Large intestine (tissue), 12 donors: ENCODE data around the gene C3orf52. TPM values are rescaled to one million over a fixed set of nuclear protein-coding genes. Genes with fewer than 3 reads are reported as not detected.
"Not testable (repeated sequence)": the region's sequence is repeated elsewhere in the genome, so short reads cannot be mapped to it uniquely, and the experiment has no call there.

Source experiments
- DNase-seq, 2 donors: peaks; one replicate each; pipeline versions ENCODE4 v3.0.0 to v3.0.0-alpha.2; 2013
- H3K27ac ChIP-seq: one replicate; pipeline ENCODE4 v1.5.1; 2013; ENCODE audit warnings: low read length
- H3K27me3 ChIP-seq: 2 replicates; pipeline ENCODE4 v1.6.1; 2013; ENCODE audit warnings: low read length; ENCODE audit not compliant: control insufficient read depth, insufficient read depth
- H3K36me3 ChIP-seq: 2 replicates; pipeline ENCODE4 v1.6.1; 2013; ENCODE audit warnings: low read length; ENCODE audit not compliant: control insufficient read depth, insufficient read depth
- H3K4me1 ChIP-seq: one replicate; pipeline ENCODE4 v1.6.1; 2013; ENCODE audit warnings: low read length; ENCODE audit not compliant: control insufficient read depth, insufficient read depth
- H3K4me3 ChIP-seq: one replicate; pipeline ENCODE4 v1.5.1; 2013; ENCODE audit warnings: low read length
- H3K9me3 ChIP-seq: one replicate; pipeline ENCODE4 v1.6.1; 2013; ENCODE audit warnings: mild to moderate bottlenecking, low read depth, low read length, moderate library complexity; ENCODE audit not compliant: control insufficient read depth
- WGBS: methylation state at CpG from one replicate; pipeline ENCODE4 v1.1.5; 2013; ENCODE audit warnings: low lambda C conversion rate; ENCODE audit not compliant: insufficient coverage; 5-methylcytosine and 5-hydroxymethylcytosine counted together
- long read RNA-seq, 11 donors: transcript quantifications; one replicate each; lab custom pipeline, GENCODE V29; 2026
- polyA plus RNA-seq: library from polyadenylated mRNA; unstranded; fragments of 120-200 nt; gene quantifications from one replicate; pipeline ENCODE4 v1.2.1, GENCODE V29; 2013

C3orf52 gene, protein sequence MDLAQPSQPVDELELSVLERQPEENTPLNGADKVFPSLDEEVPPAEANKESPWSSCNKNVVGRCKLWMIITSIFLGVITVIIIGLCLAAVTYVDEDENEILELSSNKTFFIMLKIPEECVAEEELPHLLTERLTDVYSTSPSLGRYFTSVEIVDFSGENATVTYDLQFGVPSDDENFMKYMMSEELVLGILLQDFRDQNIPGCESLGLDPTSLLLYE
- 14.1 TPM for polyA plus RNA-seq
- long read RNA-seq, donor 1, partial matches to known transcripts, result 0 of 2 reads
- long read RNA-seq, donor 1, other reads (novel, unspliced or antisense), result 0 of 2 reads
- long read RNA-seq, donor 2, partial matches to known transcripts, result 6 of 8 reads
- long read RNA-seq, donor 2, other reads (novel, unspliced or antisense), result 0 of 8 reads
- long read RNA-seq, donor 3, result 0 reads
- long read RNA-seq, donor 4, partial matches to known transcripts, result 0 of 1 reads
- long read RNA-seq, donor 4, other reads (novel, unspliced or antisense), result 0 of 1 reads
- long read RNA-seq, donor 5, partial matches to known transcripts, result 0 of 5 reads
- long read RNA-seq, donor 5, other reads (novel, unspliced or antisense), result 0 of 5 reads
- long read RNA-seq, donor 6, result 0 reads
- long read RNA-seq, donor 7, partial matches to known transcripts, result 10 of 11 reads
- long read RNA-seq, donor 7, other reads (novel, unspliced or antisense), result 0 of 11 reads
- long read RNA-seq, donor 8, partial matches to known transcripts, result 0 of 2 reads
- long read RNA-seq, donor 8, other reads (novel, unspliced or antisense), result 0 of 2 reads
- long read RNA-seq, donor 9, result 0 reads
- long read RNA-seq, donor 10, partial matches to known transcripts, result 5 of 7 reads
- long read RNA-seq, donor 10, other reads (novel, unspliced or antisense), result 0 of 7 reads
- long read RNA-seq, donor 11, partial matches to known transcripts, result 0 of 2 reads
- long read RNA-seq, donor 11, other reads (novel, unspliced or antisense), result 0 of 2 reads

DNA sequence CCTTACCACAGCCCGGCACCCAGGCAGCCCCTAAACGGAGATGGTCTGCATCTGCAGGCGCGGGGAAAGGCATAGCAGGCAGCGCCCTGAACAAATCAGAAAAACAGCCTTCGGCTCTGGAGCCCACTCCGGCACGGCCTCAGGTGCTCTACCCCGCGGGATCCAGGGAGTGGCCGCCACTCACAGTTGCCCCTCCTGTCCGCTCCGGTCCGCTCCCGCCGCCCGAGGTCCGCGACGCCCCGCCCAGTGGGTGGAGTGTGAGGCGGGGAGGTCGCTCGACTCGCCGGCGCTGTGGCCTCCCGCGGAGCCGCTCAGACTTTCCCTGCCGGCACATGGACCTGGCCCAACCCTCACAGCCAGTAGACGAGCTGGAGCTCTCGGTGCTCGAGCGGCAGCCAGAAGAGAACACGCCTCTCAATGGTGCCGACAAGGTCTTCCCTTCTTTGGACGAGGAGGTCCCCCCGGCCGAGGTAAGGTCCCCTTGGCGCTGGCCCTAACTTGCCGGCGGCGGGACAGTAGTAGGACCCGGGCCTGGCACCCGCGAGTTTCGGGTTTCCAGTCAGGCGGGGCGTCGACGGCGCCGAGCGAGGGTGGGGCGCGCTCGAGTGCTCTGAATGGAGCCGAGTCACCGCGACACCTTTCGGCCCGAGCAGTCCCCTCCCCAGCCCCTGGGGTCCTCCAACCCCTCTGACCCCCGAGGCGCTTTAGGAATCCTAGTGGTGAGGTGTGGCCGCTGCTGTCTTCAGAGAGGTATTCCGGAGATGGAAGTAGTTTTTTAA is at the start of gene C3orf52:
Gene C3orf52, plus strand, starts transcription at position 314 of the 779 bp plus-strand sequence. Its CDS starts 19 bp downstream, at position 333.
- DNase-seq, result peak; percentile 85 to 95
- Histone ChIP-seq H3K4me3 (peak within 1 kb of the TSS; percentile 52), H3K27me3 (peaks cover 2% of the 10 kb centered on the region), H3K27ac (peak within 1 kb of the TSS; percentile 93), H3K36me3 (no peaks in the 10 kb centered on the region), H3K9me3 (no peaks in the 10 kb centered on the region), H3K4me1 (peaks cover 33% of the 10 kb centered on the region)
- no CpG with 5 or more reads among the region's 67 CpGs for WGBS

DNA sequence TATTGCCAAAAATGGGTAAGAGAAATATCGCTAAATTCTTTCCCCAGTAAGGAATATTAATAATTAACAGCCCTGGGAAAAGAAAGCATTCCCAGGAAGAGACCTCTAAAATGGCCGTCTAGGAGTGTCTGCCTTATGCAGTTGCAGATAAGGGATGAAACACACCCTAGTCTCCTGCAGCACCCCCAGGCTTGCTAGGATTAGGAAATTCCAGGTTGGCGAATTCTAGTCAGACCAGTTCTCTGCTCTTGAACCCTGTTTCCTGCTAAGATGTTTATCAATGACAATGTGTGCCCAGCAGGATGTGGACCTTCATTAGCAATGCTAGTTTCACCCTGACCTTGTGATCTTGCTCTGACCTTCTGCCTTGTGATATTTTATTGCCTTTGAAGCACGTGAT is 49.0 kb upstream of the C3orf52 start:
- H3K9me3 ChIP-seq, DNase-seq, H3K27me3 ChIP-seq, H3K4me3 ChIP-seq, H3K36me3 ChIP-seq, H3K4me1 ChIP-seq, H3K27ac ChIP-seq: not testable (repeated sequence)
- no CpG with 5 or more reads among the region's 4 CpGs for WGBS

DNA sequence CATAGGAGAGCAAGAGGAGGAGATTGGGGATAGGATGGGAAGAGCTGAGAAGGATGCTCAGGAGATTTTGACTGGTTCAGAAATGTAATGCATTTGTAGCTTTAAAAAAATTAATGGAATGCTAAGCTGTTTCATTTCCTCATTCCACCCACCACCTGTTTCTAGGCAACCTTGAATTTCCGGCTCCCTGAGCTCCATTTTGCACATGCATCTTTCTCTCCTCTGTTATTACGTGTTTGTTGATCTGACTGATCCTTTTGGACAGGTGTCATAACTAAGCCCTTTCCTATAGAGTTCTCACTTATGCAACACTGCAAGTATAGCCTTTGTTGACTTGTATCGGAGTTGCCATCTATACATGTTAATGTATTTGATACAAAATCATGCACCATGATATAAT is 47.3 kb upstream of the C3orf52 start:
- H3K27ac ChIP-seq, result no peak overlapping the region
- WGBS, result 84% methylated on average over 2 of the region's 3 CpGs
- no peak for DNase-seq

DNA sequence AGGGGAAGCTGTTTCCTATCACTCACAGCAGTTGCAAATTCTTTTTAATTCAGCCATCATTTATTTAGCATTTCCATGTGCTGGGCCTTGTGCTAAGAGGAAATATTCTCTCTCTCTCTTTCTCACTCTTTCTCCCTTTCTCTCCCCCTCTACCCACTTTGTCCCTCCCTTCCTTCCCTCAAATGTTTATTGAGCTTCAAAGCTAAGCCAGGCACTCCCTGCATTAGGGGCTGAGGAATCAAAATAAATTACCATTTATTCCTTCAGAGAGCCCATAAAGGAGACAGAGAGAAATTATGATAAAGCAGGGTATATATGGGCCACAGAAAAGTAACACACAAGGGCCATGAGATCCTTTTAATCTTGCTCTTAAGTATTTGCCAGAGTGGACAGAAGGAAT is 44.9 kb upstream of the C3orf52 start:
- Histone ChIP-seq H3K27me3 (no peaks in the 10 kb centered on the region), H3K9me3 (no peaks in the 10 kb centered on the region), H3K4me1 (peaks cover 2% of the 10 kb centered on the region), H3K36me3 (no peaks in the 10 kb centered on the region), H3K4me3 (no peak overlapping the region), H3K27ac (no peak overlapping the region)
- no peak for DNase-seq

More for the DNA sequence above, 47.3 kb upstream of the C3orf52 start:
- no peak overlapping the region for H3K4me3 ChIP-seq
- no peaks in the 10 kb centered on the region for H3K9me3 ChIP-seq
- H3K36me3 ChIP-seq, result no peaks in the 10 kb centered on the region
- no peaks in the 10 kb centered on the region for H3K27me3 ChIP-seq
- peaks cover 2% of the 10 kb centered on the region for H3K4me1 ChIP-seq

DNA sequence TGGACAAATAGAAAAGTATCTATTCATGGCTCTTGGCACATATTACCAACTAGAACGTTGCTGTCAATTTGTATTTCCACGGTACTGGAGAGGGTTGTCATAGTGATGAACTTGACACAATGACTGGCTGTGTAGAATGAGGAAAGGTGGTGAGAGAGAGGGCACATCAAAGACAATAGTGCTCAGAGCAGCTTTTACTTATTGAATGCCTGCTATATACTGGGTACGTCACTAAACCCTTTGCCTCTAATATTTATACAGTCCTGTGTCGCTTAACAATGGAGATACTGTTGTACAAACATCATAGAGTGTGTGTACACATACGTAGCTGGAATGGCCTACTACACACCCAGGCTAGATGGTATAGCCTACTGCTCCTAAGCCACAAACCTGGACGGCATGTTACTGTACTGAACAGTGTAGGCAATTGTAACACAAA is 43.3 kb upstream of the C3orf52 start:
- DNase-seq, result peak; percentile 31 to 64
- Histone ChIP-seq H3K4me1 (peaks cover 2% of the 10 kb centered on the region), H3K36me3 (no peaks in the 10 kb centered on the region), H3K27ac (peak overlapping the region; percentile 31), H3K4me3 (no peak overlapping the region), H3K9me3 (no peaks in the 10 kb centered on the region), H3K27me3 (no peaks in the 10 kb centered on the region)
- 58% methylated on average over 4 of the region's 6 CpGs for WGBS

DNA sequence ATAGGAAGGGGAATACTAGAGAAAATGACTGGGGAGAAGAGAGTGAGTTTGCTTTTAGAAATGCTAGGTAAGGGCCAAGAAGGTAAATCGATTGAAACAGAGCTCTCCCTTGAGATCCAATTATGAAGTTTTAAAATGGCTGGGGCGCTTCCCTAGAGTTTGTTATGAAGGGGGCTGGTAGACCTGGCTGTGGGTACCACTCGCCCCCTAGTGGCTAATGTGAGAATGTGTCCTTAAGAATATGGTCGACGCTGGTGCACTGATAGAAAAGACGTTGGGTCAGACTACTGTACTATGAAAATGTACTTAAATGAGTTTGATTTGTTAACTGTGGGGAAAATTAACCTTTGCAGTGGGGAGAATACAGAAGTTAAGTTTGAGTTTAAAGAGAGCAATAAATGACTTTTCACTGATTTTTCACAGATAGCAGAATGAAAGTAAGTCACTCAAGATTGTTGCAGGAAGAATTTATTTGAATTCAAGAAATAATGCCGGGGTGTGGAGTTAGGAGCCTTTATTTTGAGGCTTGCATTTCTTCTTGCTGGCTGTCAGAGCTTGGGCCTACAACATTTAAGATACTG is 42.5 kb upstream of the C3orf52 start:
- peak overlapping the region; percentile 13 for H3K27ac ChIP-seq

DNA sequence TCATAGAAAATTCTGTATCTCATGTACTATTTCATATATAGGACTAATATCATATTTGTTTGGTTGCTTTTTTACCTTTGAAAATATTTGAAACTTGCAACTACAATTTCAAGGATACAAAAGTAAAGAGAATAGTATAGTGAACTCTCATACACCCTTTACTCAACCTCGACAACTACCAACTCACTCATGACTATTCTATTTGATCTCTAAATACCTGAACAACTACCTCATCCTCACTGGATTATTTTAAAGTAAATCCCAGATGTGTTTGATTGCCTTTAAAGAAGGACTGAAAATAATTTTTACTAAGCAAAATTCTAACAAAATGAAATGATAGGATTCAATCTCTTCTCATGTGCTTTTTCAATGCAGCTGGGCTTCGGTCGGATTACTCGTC is 39.6 kb upstream of the C3orf52 start:
- WGBS, result 63% methylated on average over 3 of the region's 4 CpGs
- Histone ChIP-seq H3K36me3 (no peaks in the 10 kb centered on the region), H3K4me3 (no peak overlapping the region), H3K9me3 (no peaks in the 10 kb centered on the region), H3K27me3 (no peaks in the 10 kb centered on the region), H3K27ac (no peak overlapping the region), H3K4me1 (peaks cover 2% of the 10 kb centered on the region)
- DNase-seq, result no peak

More for the DNA sequence above, 42.5 kb upstream of the C3orf52 start:
- Histone ChIP-seq H3K36me3 (no peaks in the 10 kb centered on the region), H3K27me3 (no peaks in the 10 kb centered on the region), H3K4me3 (no peak overlapping the region), H3K4me1 (peaks cover 2% of the 10 kb centered on the region), H3K9me3 (no peaks in the 10 kb centered on the region)
- DNase-seq, result peak; percentile 35 to 61
- 40% methylated on average over 2 of the region's 7 CpGs for WGBS

DNA sequence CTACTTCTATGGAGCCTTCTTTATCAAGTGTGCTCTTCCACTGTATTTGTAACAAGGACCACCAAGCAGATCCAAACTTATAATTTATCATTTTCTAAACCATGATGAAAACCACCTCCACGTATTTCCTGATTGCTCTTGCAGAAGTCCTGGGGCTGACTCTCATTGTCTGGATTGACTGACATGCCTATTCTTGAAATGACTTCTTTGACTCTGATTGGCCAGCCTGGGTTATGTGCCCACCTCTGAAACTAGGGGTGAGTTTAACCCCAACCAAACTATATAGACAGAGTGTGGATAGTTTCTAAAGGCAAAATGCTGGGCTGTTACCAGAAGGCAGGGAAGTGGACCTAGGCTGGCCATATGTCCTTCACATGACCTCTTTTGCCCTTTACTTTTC is 38.9 kb upstream of the C3orf52 start:
- Histone ChIP-seq H3K27ac (no peak overlapping the region), H3K4me1 (peaks cover 2% of the 10 kb centered on the region), H3K9me3 (no peaks in the 10 kb centered on the region), H3K4me3 (no peak overlapping the region), H3K27me3 (no peaks in the 10 kb centered on the region), H3K36me3 (no peaks in the 10 kb centered on the region)
- DNase-seq, result no peak
- WGBS, result no CpG with 5 or more reads among the region's 1 CpG

DNA sequence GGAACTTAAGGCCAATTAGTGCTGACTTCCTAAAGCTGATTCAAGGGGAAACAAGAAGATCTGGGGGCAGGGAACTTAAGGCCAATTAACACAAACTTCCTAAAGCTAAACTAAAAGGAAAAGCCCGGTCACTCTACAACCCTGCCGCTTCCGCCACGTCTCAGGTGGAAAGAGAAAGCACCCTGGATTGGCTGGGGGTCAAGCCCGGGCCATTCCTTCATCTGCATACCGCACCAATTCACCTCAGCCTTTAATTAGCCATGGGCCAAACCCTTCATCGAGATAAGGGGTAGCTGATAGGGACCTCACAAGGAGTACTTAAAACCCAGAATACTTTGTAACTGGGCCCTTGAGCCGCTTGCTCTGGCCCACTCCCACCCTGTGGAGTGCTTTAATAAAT is 37.3 kb upstream of the C3orf52 start:
- DNase-seq, result no peak
- Histone ChIP-seq H3K4me1 (no peaks in the 10 kb centered on the region), H3K9me3 (no peaks in the 10 kb centered on the region), H3K4me3 (no peak overlapping the region), H3K36me3 (no peaks in the 10 kb centered on the region), H3K27me3 (no peaks in the 10 kb centered on the region), H3K27ac (no peak overlapping the region)
- no CpG with 5 or more reads among the region's 8 CpGs for WGBS
